Activated CD4-positive, alpha-beta memory T cell treated with anti-CD3 and anti-CD28 coated beads, Interleukin-2, amount 10 ng/mL, durations not matched to agents 7 days and 5 days (primary cell): ENCODE measurements around the gene HTN3. TPM values are rescaled to one million over a fixed set of nuclear protein-coding genes. Genes with fewer than 3 reads are reported as not detected.
"Not testable (repeated sequence)": the region's sequence is repeated elsewhere in the genome, so short reads cannot be mapped to it uniquely, and the experiment has no call there.

Source experiments
- CTCF ChIA-PET: fragments of 350-600 bp; sonication (Branson Sonifier 250); formaldehyde crosslinking; loops from one replicate; lab custom pipeline; 2021; ENCODE audit warnings: antibody characterized with exemption, inconsistent platforms; lab: Charles Lee
- POLR2A ChIA-PET: fragments of 350-600 bp; sonication (Branson Sonifier 250); formaldehyde crosslinking; loops from one replicate; lab custom pipeline; 2021; ENCODE audit warnings: antibody characterized with exemption; lab: Charles Lee
- DNase-seq: peaks from one replicate; pipeline ENCODE4 v3.0.0-alpha.2; 2020
- H3K27ac Mint-ChIP-seq: one replicate; pipeline ENCODE4 v1.8.0; 2021; ENCODE audit warnings: mild to moderate bottlenecking, mixed read lengths
- H3K27me3 Mint-ChIP-seq: one replicate; pipeline ENCODE4 v1.8.0; 2021; ENCODE audit warnings: mixed read lengths
- H3K36me3 Mint-ChIP-seq: one replicate; pipeline ENCODE4 v1.8.0; 2021; ENCODE audit warnings: low read depth, mixed read lengths
- H3K4me1 Mint-ChIP-seq: one replicate; pipeline ENCODE4 v1.8.0; 2021; ENCODE audit warnings: mixed read lengths
- H3K4me3 Mint-ChIP-seq: one replicate; pipeline ENCODE4 v1.8.0; 2021; ENCODE audit warnings: mild to moderate bottlenecking, mixed read lengths
- H3K9me3 Mint-ChIP-seq: one replicate; pipeline ENCODE4 v1.8.0; 2021; ENCODE audit warnings: mixed read lengths
- total RNA-seq, 2 experiments: library from RNA; stranded (reverse); gene quantifications; one replicate each; pipeline ENCODE4 v1.2.3, GENCODE V29; 2021

HTN3 gene
- not detected for total RNA-seq

- H3K9me3 Mint-ChIP-seq, H3K4me1 Mint-ChIP-seq, POLR2A ChIA-PET, H3K4me3 Mint-ChIP-seq, H3K27me3 Mint-ChIP-seq, CTCF ChIA-PET, DNase-seq, H3K36me3 Mint-ChIP-seq, H3K27ac Mint-ChIP-seq: not testable (repeated sequence)
Observed at GRCh38 chr4:70028159-70028558, at the start of gene HTN3. Gene HTN3, plus strand, starts transcription at chr4:70028459. Its CDS starts 2,282 bp downstream, at chr4:70030741.

- no peak for DNase-seq
- CTCF ChIA-PET: no interaction called here
Observed at GRCh38 chr4:69984030-69984443, 44.2 kb upstream of the HTN3 start.

GRCh38 chr4:69986663-69987062, 41.6 kb upstream of the HTN3 start:
- H3K4me1 Mint-ChIP-seq: no peaks in the 10 kb centered on the region
- H3K9me3 Mint-ChIP-seq: no peaks in the 10 kb centered on the region
- peaks cover 2% of the 10 kb centered on the region for H3K27me3 Mint-ChIP-seq
- no peaks in the 10 kb centered on the region for H3K36me3 Mint-ChIP-seq
- ChIA-PET CTCF (no interaction called here), POLR2A (no interaction called here)
- no peak for DNase-seq
- H3K4me3 Mint-ChIP-seq: no peak overlapping the region
- H3K27ac Mint-ChIP-seq: no peak overlapping the region

More at GRCh38 chr4:69984030-69984443, 44.2 kb upstream of the HTN3 start:
- Mint-ChIP-seq H3K27ac (no peak overlapping the region), H3K9me3 (no peaks in the 10 kb centered on the region), H3K4me1 (no peaks in the 10 kb centered on the region), H3K27me3 (no peaks in the 10 kb centered on the region), H3K36me3 (no peaks in the 10 kb centered on the region), H3K4me3 (no peak overlapping the region)
- POLR2A ChIA-PET: no interaction called here

- DNase-seq: no peak
- Mint-ChIP-seq H3K4me1 (no peaks in the 10 kb centered on the region), H3K9me3 (no peaks in the 10 kb centered on the region), H3K36me3 (no peaks in the 10 kb centered on the region), H3K27ac (no peak overlapping the region), H3K27me3 (peaks cover 2% of the 10 kb centered on the region), H3K4me3 (no peak overlapping the region)
- POLR2A ChIA-PET: no interaction called here
- CTCF ChIA-PET: no interaction called here
Observed at GRCh38 chr4:69991016-69991415, 37.2 kb upstream of the HTN3 start.

GRCh38 chr4:69994782-69995181, 33.5 kb upstream of the HTN3 start:
- CTCF ChIA-PET: no interaction called here
- Mint-ChIP-seq H3K36me3 (no peaks in the 10 kb centered on the region), H3K4me3 (no peak overlapping the region), H3K27me3 (peaks cover 2% of the 10 kb centered on the region), H3K9me3 (no peaks in the 10 kb centered on the region), H3K4me1 (peaks cover 2% of the 10 kb centered on the region), H3K27ac (no peak overlapping the region)
- no peak for DNase-seq
- POLR2A ChIA-PET: no interaction called here

- peaks cover 2% of the 10 kb centered on the region for H3K4me1 Mint-ChIP-seq
- no peaks in the 10 kb centered on the region for H3K36me3 Mint-ChIP-seq
- no peak within 1 kb of the TSS for H3K4me3 Mint-ChIP-seq
- peaks cover 2% of the 10 kb centered on the region for H3K27me3 Mint-ChIP-seq
- ChIA-PET POLR2A (no interaction called here), CTCF (no interaction called here)
- no peaks in the 10 kb centered on the region for H3K9me3 Mint-ChIP-seq
- H3K27ac Mint-ChIP-seq: no peak within 1 kb of the TSS
- DNase-seq: no peak
Observed at GRCh38 chr4:69995526-69996016, 32.7 kb upstream of the HTN3 start, which contains the start of gene STATH. Gene STATH, plus strand, starts transcription at chr4:69995966. Its CDS starts 2,472 bp downstream, at chr4:69998438.

- H3K9me3 Mint-ChIP-seq: no peaks in the 10 kb centered on the region
- peaks cover 4% of the 10 kb centered on the region for H3K4me1 Mint-ChIP-seq
- no peaks in the 10 kb centered on the region for H3K36me3 Mint-ChIP-seq
Observed at GRCh38 chr4:69999420-69999819, 28.8 kb upstream of the HTN3 start.

GRCh38 chr4:70000711-70001110, 27.5 kb upstream of the HTN3 start:
- H3K9me3 Mint-ChIP-seq: no peaks in the 10 kb centered on the region
- POLR2A ChIA-PET: no interaction called here

More at GRCh38 chr4:69999420-69999819, 28.8 kb upstream of the HTN3 start:
- Mint-ChIP-seq H3K27me3 (no peaks in the 10 kb centered on the region), H3K4me3 (no peak overlapping the region), H3K27ac (no peak overlapping the region)
- CTCF ChIA-PET: no interaction called here
- POLR2A ChIA-PET: no interaction called here
- no peak for DNase-seq

GRCh38 chr4:70002507-70002906, 25.8 kb upstream of the HTN3 start:
- POLR2A ChIA-PET: no interaction called here
- H3K9me3 Mint-ChIP-seq: no peaks in the 10 kb centered on the region
- no peak overlapping the region for H3K4me3 Mint-ChIP-seq
- no peaks in the 10 kb centered on the region for H3K27me3 Mint-ChIP-seq
- peaks cover 4% of the 10 kb centered on the region for H3K4me1 Mint-ChIP-seq
- no peak overlapping the region for H3K27ac Mint-ChIP-seq
- CTCF ChIA-PET: no interaction called here
- no peaks in the 10 kb centered on the region for H3K36me3 Mint-ChIP-seq
- no peak for DNase-seq

More at GRCh38 chr4:70000711-70001110, 27.5 kb upstream of the HTN3 start:
- H3K4me1 Mint-ChIP-seq: peaks cover 4% of the 10 kb centered on the region
- H3K27me3 Mint-ChIP-seq: no peaks in the 10 kb centered on the region
- no peaks in the 10 kb centered on the region for H3K36me3 Mint-ChIP-seq
- no peak overlapping the region for H3K4me3 Mint-ChIP-seq
- no peak overlapping the region for H3K27ac Mint-ChIP-seq
- no peak for DNase-seq
- CTCF ChIA-PET: no interaction called here

GRCh38 chr4:70008771-70009170, 19.5 kb upstream of the HTN3 start:
- no peaks in the 10 kb centered on the region for H3K36me3 Mint-ChIP-seq
- H3K4me1 Mint-ChIP-seq: no peaks in the 10 kb centered on the region
- H3K27ac Mint-ChIP-seq: no peak overlapping the region
- ChIA-PET POLR2A (no interaction called here), CTCF (no interaction called here)
- H3K27me3 Mint-ChIP-seq: no peaks in the 10 kb centered on the region
- no peak overlapping the region for H3K4me3 Mint-ChIP-seq
- no peaks in the 10 kb centered on the region for H3K9me3 Mint-ChIP-seq
- no peak for DNase-seq

- H3K9me3 Mint-ChIP-seq, H3K4me3 Mint-ChIP-seq, POLR2A ChIA-PET, H3K36me3 Mint-ChIP-seq, CTCF ChIA-PET, DNase-seq, H3K4me1 Mint-ChIP-seq, H3K27me3 Mint-ChIP-seq, H3K27ac Mint-ChIP-seq: not testable (repeated sequence)
Observed at GRCh38 chr4:70019006-70019405, 9.3 kb upstream of the HTN3 start.

GRCh38 chr4:70023218-70023617, 5.0 kb upstream of the HTN3 start:
- Mint-ChIP-seq H3K36me3 (no peaks in the 10 kb centered on the region), H3K9me3 (no peaks in the 10 kb centered on the region), H3K4me3 (no peak overlapping the region), H3K4me1 (no peaks in the 10 kb centered on the region), H3K27ac (no peak overlapping the region), H3K27me3 (no peaks in the 10 kb centered on the region)
- CTCF ChIA-PET: no interaction called here
- POLR2A ChIA-PET: no interaction called here
- no peak for DNase-seq

- Mint-ChIP-seq H3K27ac (no peak overlapping the region), H3K27me3 (no peaks in the 10 kb centered on the region), H3K36me3 (no peaks in the 10 kb centered on the region), H3K9me3 (no peaks in the 10 kb centered on the region), H3K4me1 (no peaks in the 10 kb centered on the region), H3K4me3 (no peak overlapping the region)
- ChIA-PET CTCF (no interaction called here), POLR2A (no interaction called here)
- DNase-seq: no peak
Observed at GRCh38 chr4:70027011-70027410, 1.2 kb upstream of the HTN3 start.

- H3K36me3 Mint-ChIP-seq, POLR2A ChIA-PET, H3K9me3 Mint-ChIP-seq, DNase-seq, H3K27me3 Mint-ChIP-seq, H3K4me1 Mint-ChIP-seq, H3K27ac Mint-ChIP-seq, CTCF ChIA-PET, H3K4me3 Mint-ChIP-seq: not testable (repeated sequence)
Observed at GRCh38 chr4:70037559-70037958, 9.3 kb downstream of the HTN3 start.
